Lung (tissue), 12 donors: Measurements from ENCODE around the gene TRPM3. TPM values are rescaled to one million over a fixed set of nuclear protein-coding genes. Genes with fewer than 3 reads are reported as not detected.

ENCODE experiments used
- ATAC-seq: fragments of 200-7000 bp; cut with Tn5 transposase; one replicate; pipeline ENCODE4 v1.9.1; 2020; ENCODE audit warnings: moderate number of reproducible peaks; ENCODE audit not compliant: insufficient read depth, low FRiP score
- DNase-seq, 3 donors: peaks; one replicate each; pipeline ENCODE4 v3.0.0-alpha.2; 2013 to 2017
- H3K27ac ChIP-seq, 2 donors: one replicate each; pipeline ENCODE4 v1.5.1; 2013; ENCODE audit warnings: mild to moderate bottlenecking in 2 of 2, moderate library complexity in 2 of 2, control low read depth in 1 of 2, inconsistent platforms in 1 of 2, low read depth in 1 of 2, low read length in 1 of 2
- H3K27me3 ChIP-seq, 3 donors: one replicate each; pipeline ENCODE4 v1.5.1; 2013; ENCODE audit warnings: low read length in 2 of 3; ENCODE audit not compliant: control insufficient read depth in 3 of 3, insufficient read depth in 3 of 3
- H3K36me3 ChIP-seq, 4 donors: one replicate each; pipeline ENCODE4 v1.5.1; 2013; ENCODE audit warnings: low read length in 4 of 4, mild to moderate bottlenecking in 1 of 4, moderate library complexity in 1 of 4; ENCODE audit not compliant: control insufficient read depth in 4 of 4, insufficient read depth in 4 of 4
- H3K4me1 ChIP-seq, 5 donors: one replicate each; pipeline ENCODE4 v1.5.1; 2013; ENCODE audit warnings: low read length in 5 of 5, mild to moderate bottlenecking in 2 of 5, moderate library complexity in 1 of 5; ENCODE audit not compliant: control insufficient read depth in 5 of 5, insufficient read depth in 5 of 5
- H3K4me3 ChIP-seq: one replicate; pipeline ENCODE4 v1.5.1; 2013; ENCODE audit warnings: mild to moderate bottlenecking, control low read depth, moderate library complexity
- H3K9ac ChIP-seq, 2 donors: one replicate each; pipeline ENCODE4 v1.5.1; 2013; ENCODE audit warnings: low read length in 2 of 2, control low read depth in 1 of 2; ENCODE audit not compliant: insufficient read depth in 1 of 2
- H3K9me3 ChIP-seq, 4 donors: one replicate each; pipeline ENCODE4 v1.5.1; 2013; ENCODE audit warnings: low read length in 3 of 4, mild to moderate bottlenecking in 1 of 4, moderate library complexity in 1 of 4; ENCODE audit not compliant: control insufficient read depth in 4 of 4, insufficient read depth in 3 of 4
- CTCF ChIP-seq: IDR thresholded peaks from 2 replicates; pipeline ENCODE4 v1.5.1; 2012; ENCODE audit warnings: mild to moderate bottlenecking; ENCODE audit errors: control extremely low read depth, extremely low read depth
- WGBS, 2 donors: extraction: QIAGEN DNeasy Blood & Tissue Kit; methylation state at CpG; one replicate each; pipeline ENCODE4 v1.1.7; 2013; 5-methylcytosine and 5-hydroxymethylcytosine counted together
- polyA plus RNA-seq, 2 donors: library from polyadenylated mRNA; stranded (reverse); fragments of 200-250 nt; gene quantifications; one replicate each; pipeline ENCODE4 v1.2.1, GENCODE V29; 2013
- total RNA-seq, 2 donors: library from RNA; depleted of rRNA in 1 of 2; stranded (reverse); fragments of >200 nt in 1 of 2; gene quantifications; one replicate each; pipeline ENCODE4 v1.2.1, GENCODE V29; 2014 to 2021
- donor health status: control.
- donor health status: control.
- donor health status: Bipolar disorder and iron deficiency.
- donor health status: healthy.
- donor health status: DM: yes; HTN: yes; CAD: no.

TRPM3 gene
- total and polyA plus RNA-seq, 4 donors, result 0.02 to 1.4 (median 0.49) TPM; not detected in 1

GRCh38 chr9:70893580-70894122 is 227.8 kb downstream of the TRPM3 start:
- no peaks in the 10 kb centered on the region for H3K9me3 ChIP-seq
- no peak overlapping the region for H3K4me3 ChIP-seq
- TF ChIP-seq CTCF, result no peak
- DNase-seq, result no peak
- H3K27me3 ChIP-seq, result no peaks in the 10 kb centered on the region
- H3K4me1 ChIP-seq, result no peaks in the 10 kb centered on the region
- no peak for ATAC-seq
- no peak overlapping the region for H3K9ac ChIP-seq
- 83 to 88% methylated on average over 4 of the region's 4 CpGs for WGBS, 2 donors
- H3K36me3 ChIP-seq, result no peaks in the 10 kb centered on the region
- H3K27ac ChIP-seq, result no peak overlapping the region

- Histone ChIP-seq H3K27me3 (no peaks in the 10 kb centered on the region), H3K9ac (no peak overlapping the region), H3K4me3 (no peak overlapping the region), H3K27ac (no peak overlapping the region), H3K36me3 (no peaks in the 10 kb centered on the region), H3K4me1 (no peaks in the 10 kb centered on the region), H3K9me3 (no peaks in the 10 kb centered on the region)
- ATAC-seq (no peak), DNase-seq (no peak)
- WGBS, 2 donors, result 71 to 76% methylated on average over 1 of the region's 1 CpG
- TF ChIP-seq CTCF, result no peak
These were observed 232.9 kb downstream of the TRPM3 start for GRCh38 chr9:70888471-70888870.

GRCh38 chr9:70887826-70888225 is 233.6 kb downstream of the TRPM3 start:
- H3K4me3 ChIP-seq, result no peak overlapping the region
- no peak for ATAC-seq
- DNase-seq, result no peak
- no peak overlapping the region for H3K27ac ChIP-seq
- H3K4me1 ChIP-seq, result no peaks in the 10 kb centered on the region
- TF ChIP-seq CTCF, result no peak
- 72 to 83% methylated on average over 2 of the region's 2 CpGs for WGBS, 2 donors
- no peak overlapping the region for H3K9ac ChIP-seq
- no peaks in the 10 kb centered on the region for H3K9me3 ChIP-seq
- no peaks in the 10 kb centered on the region for H3K36me3 ChIP-seq
- H3K27me3 ChIP-seq, result no peaks in the 10 kb centered on the region
